Measurements from ENCODE around the gene SOX3. TPM values are rescaled to one million over a fixed set of nuclear protein-coding genes. Genes with fewer than 3 reads are reported as not detected.

SOX3 gene
- total and polyA plus RNA-seq, 2 of the 13 experiments (the other 11 are each of a cell fraction or from before 2014, with no cell fraction given): not detected

GRCh38 chrX:140507982-140508305 is 3.1 kb upstream of the SOX3 start (continued):
- no peak for TF ChIP-seq ZNF512 (CRISPR knock-in tag; IDR thresholded peaks at IDR 0.05)
- TF ChIP-seq CEBPB (IDR thresholded peaks at IDR 0.05; ENCODE audit: borderline replicate concordance, low read depth, low read length): no peak

- Histone ChIP-seq H4K20me1 (ENCODE audit: insufficient read depth, low read length) (no peaks in the 10 kb centered on the region), H3K4me1 (ENCODE audit: insufficient read depth, low read length) (no peaks in the 10 kb centered on the region), H3K4me2 (ENCODE audit: low read depth, low read length) (no peak overlapping the region), H3K9ac (ENCODE audit: insufficient read depth, low read depth, low read length) (no peak overlapping the region), H3K9me3 (ENCODE audit: low read length) (no peaks in the 10 kb centered on the region), H3K79me2 (ENCODE audit: insufficient read depth, low read length) (no peaks in the 10 kb centered on the region), H3K27me3 (ENCODE audit: control insufficient read depth in 1 of 2, insufficient read depth in 2 of 2, low read length in 2 of 2) (no peaks in the 10 kb centered on the region; a peak in 2 of 5 replicates), H3K36me3 (replicated peaks in 1 of 2; ENCODE audit: control insufficient read depth in 1 of 2, insufficient read depth in 2 of 2, low read length in 2 of 2) (no peaks in the 10 kb centered on the region), H3K4me3 (replicated peaks in 1 of 3; ENCODE audit: insufficient read depth in 1 of 3, low read depth in 2 of 3, low read length in 3 of 3) (no peak overlapping the region), H2AFZ (ENCODE audit: low read length) (no peak overlapping the region), H3K27ac (ENCODE audit: extremely low read length, insufficient read depth, low read length) (no peak overlapping the region)
- BruUV-seq (replicated peaks): no TSS peak
- ChIA-PET POLR2A (no interaction called here), CTCF (ENCODE audit: low intra/inter-chr PET ratio, low total read pairs) (no interaction called here)
- 48% methylated on average over 16 of the region's 36 CpGs for WGBS (ENCODE audit: low lambda C conversion rate)
- DNase-seq (ENCODE audit: low spot score) (no peak), ATAC-seq (no peak), FAIRE-seq (no peak)
- TF ChIP-seq KMT2B (CRISPR knock-in tag; IDR thresholded peaks at IDR 0.05) (no peak), SKI (IDR thresholded peaks at IDR 0.05; ENCODE audit: partially characterized antibody) (no peak), HNRNPH1 (optimal IDR thresholded peaks at IDR 0.05; ENCODE audit: low read depth, low read length) (no peak), SMAD3 (CRISPR knock-in tag; IDR thresholded peaks at IDR 0.05) (no peak), E2F2 (CRISPR knock-in tag; IDR thresholded peaks at IDR 0.05; ENCODE audit: borderline replicate concordance) (no peak), TEAD2 (CRISPR knock-in tag; IDR thresholded peaks at IDR 0.05) (no peak), TOPORS (CRISPR knock-in tag; IDR thresholded peaks at IDR 0.05) (no peak), HDAC1 (CRISPR knock-in tag; IDR thresholded peaks at IDR 0.05) (no peak), ZNF772 (CRISPR knock-in tag; IDR thresholded peaks at IDR 0.05) (no peak), CENPX (CRISPR knock-in tag; IDR thresholded peaks at IDR 0.05) (no peak)
- in situ Hi-C loops (cut with HindIII; ENCODE audit: extremely low pct_ligation_motif_present, low pct_unique_long_range_greater_than_20kb) (no loop called here), intact Hi-C loops (cut with micrococcal nuclease; ENCODE audit: unreplicated experiment) (no loop called here)
Observed at GRCh38 chrX:140507223-140507981, 2.5 kb upstream of the SOX3 start.
